ENCODE measurements around the gene POU2AF1. TPM values are rescaled to one million over a fixed set of nuclear protein-coding genes. Genes with fewer than 3 reads are reported as not detected.

The POU2AF1 gene
- total RNA-seq, 4 donors from 2014 or later: under 0.01 to 2.9 (median 2.6) TPM; not detected in 1

DNA sequence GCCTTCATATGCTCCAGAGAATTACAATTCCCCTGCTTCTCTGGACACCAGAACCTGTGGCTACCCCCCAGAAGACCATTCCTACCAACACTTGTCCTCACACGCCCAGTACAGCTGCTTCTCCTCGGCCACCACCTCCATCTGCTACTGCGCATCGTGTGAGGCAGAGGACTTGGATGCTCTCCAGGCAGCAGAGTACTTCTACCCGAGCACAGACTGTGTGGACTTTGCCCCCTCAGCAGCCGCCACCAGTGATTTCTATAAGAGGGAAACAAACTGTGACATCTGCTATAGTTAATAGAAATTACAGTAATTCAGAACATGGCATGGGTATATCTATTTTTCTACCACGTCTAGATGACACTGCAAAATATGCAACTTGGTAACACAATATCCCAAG, 70.9 kb downstream of the POU2AF1 start:
- TF ChIP-seq POLR2A (IDR thresholded peaks at IDR 0.05): no peak
- no peak for DNase-seq
- Histone ChIP-seq H3K36me3 (no peaks in the 10 kb centered on the region), H3K9me3 (no peaks in the 10 kb centered on the region), H3K4me1 (no peaks in the 10 kb centered on the region), H3K27ac (no peak overlapping the region), H3K27me3 (no peaks in the 10 kb centered on the region), H3K4me3 (no peak overlapping the region)
- intact Hi-C loops (cut with DNase I; ENCODE audit: low total_unique reads): no loop called here

DNA sequence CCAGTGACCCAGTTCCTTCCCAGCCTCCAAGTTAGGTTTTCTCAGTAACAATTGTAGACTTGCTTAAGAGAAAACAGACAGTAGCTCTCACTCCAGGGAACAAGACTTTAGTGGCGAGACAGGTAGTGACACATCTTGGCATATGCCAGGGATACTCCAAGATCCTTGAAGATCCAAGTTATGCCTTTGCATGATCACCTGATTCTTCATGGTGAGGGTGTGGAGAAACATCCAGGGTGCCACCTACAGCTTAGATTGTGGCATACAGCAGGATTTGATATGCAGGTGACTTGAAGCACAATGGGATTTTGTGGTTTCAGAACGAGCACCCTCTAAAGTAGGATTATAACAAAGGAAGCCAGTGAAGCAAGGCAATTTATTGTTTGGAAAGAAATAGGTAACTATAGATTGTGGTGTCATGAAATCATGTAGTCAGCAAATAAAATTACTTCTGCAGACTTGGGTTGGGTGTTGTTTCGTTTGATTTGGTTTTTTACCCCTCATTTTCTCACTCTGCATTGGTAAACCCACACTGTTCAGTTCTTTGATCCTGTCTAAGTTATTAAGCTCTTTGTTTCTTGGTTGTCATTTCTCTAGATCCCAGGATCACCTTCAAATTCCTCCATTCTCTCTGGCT, 71.5 kb downstream of the POU2AF1 start:
- TF ChIP-seq POLR2A (IDR thresholded peaks at IDR 0.05): no peak
- TF ChIP-seq, protein P1, sequence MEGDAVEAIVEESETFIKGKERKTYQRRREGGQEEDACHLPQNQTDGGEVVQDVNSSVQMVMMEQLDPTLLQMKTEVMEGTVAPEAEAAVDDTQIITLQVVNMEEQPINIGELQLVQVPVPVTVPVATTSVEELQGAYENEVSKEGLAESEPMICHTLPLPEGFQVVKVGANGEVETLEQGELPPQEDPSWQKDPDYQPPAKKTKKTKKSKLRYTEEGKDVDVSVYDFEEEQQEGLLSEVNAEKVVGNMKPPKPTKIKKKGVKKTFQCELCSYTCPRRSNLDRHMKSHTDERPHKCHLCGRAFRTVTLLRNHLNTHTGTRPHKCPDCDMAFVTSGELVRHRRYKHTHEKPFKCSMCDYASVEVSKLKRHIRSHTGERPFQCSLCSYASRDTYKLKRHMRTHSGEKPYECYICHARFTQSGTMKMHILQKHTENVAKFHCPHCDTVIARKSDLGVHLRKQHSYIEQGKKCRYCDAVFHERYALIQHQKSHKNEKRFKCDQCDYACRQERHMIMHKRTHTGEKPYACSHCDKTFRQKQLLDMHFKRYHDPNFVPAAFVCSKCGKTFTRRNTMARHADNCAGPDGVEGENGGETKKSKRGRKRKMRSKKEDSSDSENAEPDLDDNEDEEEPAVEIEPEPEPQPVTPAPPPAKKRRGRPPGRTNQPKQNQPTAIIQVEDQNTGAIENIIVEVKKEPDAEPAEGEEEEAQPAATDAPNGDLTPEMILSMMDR (IDR thresholded peaks at IDR 0.05): no peak
- intact Hi-C loops (cut with DNase I; ENCODE audit: low total_unique reads): no loop called here
- Histone ChIP-seq H3K4me1 (no peaks in the 10 kb centered on the region), H3K27me3 (no peaks in the 10 kb centered on the region), H3K4me3 (no peak overlapping the region), H3K27ac (no peak overlapping the region), H3K36me3 (no peaks in the 10 kb centered on the region), H3K9me3 (no peaks in the 10 kb centered on the region)
- no peak for DNase-seq

DNA sequence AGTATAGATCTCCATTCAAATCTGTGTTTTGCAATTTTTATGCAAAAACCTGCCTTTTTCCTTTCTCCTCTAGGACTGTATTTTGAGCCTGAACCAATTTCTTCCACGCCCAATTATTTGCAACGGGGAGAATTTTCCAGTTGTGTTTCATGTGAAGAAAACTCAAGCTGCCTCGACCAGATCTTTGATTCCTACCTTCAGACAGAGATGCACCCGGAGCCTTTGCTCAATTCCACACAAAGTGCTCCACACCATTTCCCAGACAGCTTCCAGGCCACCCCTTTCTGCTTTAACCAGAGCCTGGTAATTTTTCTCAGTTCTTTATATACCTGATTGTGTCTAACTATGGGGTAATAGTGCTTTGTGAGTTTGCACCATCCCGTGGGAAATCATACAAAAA, 72.8 kb downstream of the POU2AF1 start:
- TF ChIP-seq, protein P1 (IDR thresholded peaks at IDR 0.05): no peak
- TF ChIP-seq POLR2A (IDR thresholded peaks at IDR 0.05): no peak
- Histone ChIP-seq H3K4me1 (no peaks in the 10 kb centered on the region), H3K9me3 (no peaks in the 10 kb centered on the region), H3K4me3 (no peak overlapping the region), H3K27ac (no peak overlapping the region), H3K27me3 (no peaks in the 10 kb centered on the region), H3K36me3 (no peaks in the 10 kb centered on the region)
- intact Hi-C loops (cut with DNase I; ENCODE audit: low total_unique reads): no loop called here
- no peak for DNase-seq

DNA sequence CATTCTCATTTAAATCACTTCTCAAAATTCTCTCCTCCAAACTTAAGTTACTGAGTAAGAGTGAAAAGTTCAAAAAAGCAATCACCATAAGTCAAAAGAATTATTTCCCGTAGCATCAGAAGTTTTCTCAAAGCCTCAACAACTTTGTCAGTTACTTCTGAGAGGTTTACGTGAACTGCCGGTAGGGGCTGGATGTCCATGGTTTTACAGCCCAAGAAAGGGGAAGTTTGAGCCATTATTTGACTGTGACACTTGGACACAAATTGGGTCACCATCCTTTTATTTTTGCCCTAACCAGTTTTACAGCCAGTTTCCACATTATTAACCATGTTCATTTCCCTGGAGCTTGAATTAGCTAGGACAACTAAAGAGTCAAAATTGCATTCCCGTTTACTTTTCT, 73.2 kb downstream of the POU2AF1 start:
- Histone ChIP-seq H3K9me3 (no peaks in the 10 kb centered on the region), H3K36me3 (no peaks in the 10 kb centered on the region), H3K27me3 (no peaks in the 10 kb centered on the region), H3K4me3 (no peak overlapping the region), H3K4me1 (no peaks in the 10 kb centered on the region), H3K27ac (no peak overlapping the region)
- TF ChIP-seq POLR2A (IDR thresholded peaks at IDR 0.05): no peak
- TF ChIP-seq, protein P1 (IDR thresholded peaks at IDR 0.05): no peak
- DNase-seq: no peak
- intact Hi-C loops (cut with DNase I; ENCODE audit: low total_unique reads): no loop called here

DNA sequence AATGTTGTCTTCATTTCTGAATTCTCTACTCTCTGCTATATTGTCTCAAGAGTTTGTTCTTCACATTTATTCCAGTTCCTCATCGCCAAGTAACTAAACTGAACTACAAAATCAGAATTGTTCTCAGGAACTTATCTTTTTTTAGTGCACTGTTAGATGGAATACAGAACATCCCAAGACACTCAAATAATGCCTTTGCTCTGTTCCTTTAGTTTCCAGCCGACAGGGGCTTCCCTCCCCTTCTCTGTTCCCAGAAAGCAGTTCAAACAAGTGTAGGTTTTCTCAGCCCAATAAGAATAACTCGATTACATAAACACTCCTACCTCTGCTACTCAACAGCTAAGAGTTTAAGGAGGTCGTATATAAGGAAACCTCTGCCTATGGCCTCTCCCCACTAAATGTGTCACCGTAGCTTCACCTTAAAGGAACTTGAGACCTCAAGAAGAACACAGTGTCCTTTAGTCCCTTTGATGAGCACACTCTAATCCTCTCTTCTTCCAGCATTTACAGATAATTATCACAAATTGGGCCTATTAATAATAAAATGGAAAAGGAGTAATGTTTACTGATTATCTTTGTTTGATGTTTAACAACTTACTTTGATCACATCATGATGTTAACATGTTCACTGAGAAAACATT, 73.8 kb downstream of the POU2AF1 start:
- intact Hi-C loops (cut with DNase I; ENCODE audit: low total_unique reads): no loop called here

More for the DNA sequence above, 73.8 kb downstream of the POU2AF1 start:
- Histone ChIP-seq H3K27ac (no peak overlapping the region), H3K4me3 (no peak overlapping the region), H3K9me3 (no peaks in the 10 kb centered on the region), H3K36me3 (no peaks in the 10 kb centered on the region), H3K27me3 (no peaks in the 10 kb centered on the region), H3K4me1 (no peaks in the 10 kb centered on the region)
- DNase-seq: no peak
- TF ChIP-seq, protein P1 (IDR thresholded peaks at IDR 0.05): no peak
- no peak for TF ChIP-seq POLR2A (IDR thresholded peaks at IDR 0.05)
